Trophoblast cell (in vitro differentiated cells and primary cell): ENCODE data around the gene MNT.

Source experiments
- DNase-seq, 2 donors: peaks; one replicate each; pipeline ENCODE4 v3.0.0-alpha.2; 2016
- H2AFZ ChIP-seq: 2 replicates; pipeline ENCODE4 v1.6.1; 2013; ENCODE audit warnings: low read length, moderate library complexity, mild to moderate bottlenecking; ENCODE audit not compliant: insufficient read depth, poor library complexity
- H2AK5ac ChIP-seq: 2 replicates; pipeline ENCODE4 v1.6.1; 2013; ENCODE audit warnings: mild to moderate bottlenecking, low read length
- H2BK120ac ChIP-seq: 2 replicates; pipeline ENCODE4 v1.6.1; 2013; ENCODE audit warnings: low read length, mild to moderate bottlenecking, moderate library complexity; ENCODE audit not compliant: insufficient read depth, poor library complexity
- H2BK12ac ChIP-seq: 2 replicates; pipeline ENCODE4 v1.6.1; 2013; ENCODE audit warnings: mild to moderate bottlenecking, low read length, moderate library complexity
- H2BK5ac ChIP-seq: 2 replicates; pipeline ENCODE4 v1.6.1; 2013; ENCODE audit warnings: low read length, low read depth, moderate library complexity, mild to moderate bottlenecking; ENCODE audit not compliant: poor library complexity
- H3K14ac ChIP-seq: 2 replicates; pipeline ENCODE4 v1.6.1; 2013; ENCODE audit warnings: mild to moderate bottlenecking, low read length
- H3K18ac ChIP-seq: 2 replicates; pipeline ENCODE4 v1.6.1; 2013; ENCODE audit warnings: mild to moderate bottlenecking, low read length
- H3K23ac ChIP-seq: 2 replicates; pipeline ENCODE4 v1.6.1; 2013; ENCODE audit warnings: low read length
- H3K27ac ChIP-seq: 2 replicates; pipeline ENCODE4 v1.5.1; 2013; ENCODE audit warnings: low read depth, mild to moderate bottlenecking, inconsistent platforms, low read length, moderate library complexity
- H3K27me3 ChIP-seq: 2 replicates; pipeline ENCODE4 v1.6.1; 2013; ENCODE audit warnings: inconsistent platforms, mild to moderate bottlenecking, low read length, moderate library complexity; ENCODE audit not compliant: insufficient read depth
- H3K36me3 ChIP-seq, 2 experiments: 1 replicate in 1 of 2; 2 replicates in 1 of 2; pipeline ENCODE4 v1.6.1; 2013; ENCODE audit warnings: low read length in 2 of 2, mild to moderate bottlenecking in 2 of 2, moderate library complexity in 1 of 2; ENCODE audit not compliant: insufficient read depth in 2 of 2, control insufficient read depth in 1 of 2
- H3K4ac ChIP-seq: 2 replicates; pipeline ENCODE4 v1.6.1; 2013; ENCODE audit warnings: low read depth, mild to moderate bottlenecking, low read length, moderate library complexity
- H3K4me1 ChIP-seq, 2 experiments: 1 replicate in 1 of 2; 2 replicates in 1 of 2; pipeline ENCODE4 v1.6.1; 2013; ENCODE audit warnings: low read length in 2 of 2, mild to moderate bottlenecking in 2 of 2, moderate library complexity in 1 of 2; ENCODE audit not compliant: insufficient read depth in 2 of 2, control insufficient read depth in 1 of 2
- H3K4me2 ChIP-seq: 2 replicates; pipeline ENCODE4 v1.6.1; 2013; ENCODE audit warnings: inconsistent platforms, mild to moderate bottlenecking, low read length, moderate library complexity
- H3K4me3 ChIP-seq: 2 replicates; pipeline ENCODE4 v1.5.1; 2013; ENCODE audit warnings: mild to moderate bottlenecking, low read depth, low read length, inconsistent platforms
- H3K79me1 ChIP-seq: one replicate; pipeline ENCODE4 v1.6.1; 2013; ENCODE audit warnings: low read length
- H3K79me2 ChIP-seq: 2 replicates; pipeline ENCODE4 v1.6.1; 2013; ENCODE audit warnings: low read length, mild to moderate bottlenecking; ENCODE audit not compliant: control insufficient read depth, insufficient read depth, poor library complexity
- H3K9ac ChIP-seq: 2 replicates; pipeline ENCODE4 v1.6.1; 2013; ENCODE audit warnings: mild to moderate bottlenecking, low read length
- H3K9me3 ChIP-seq: 2 replicates; pipeline ENCODE4 v1.6.1; 2013; ENCODE audit warnings: low read depth, mild to moderate bottlenecking, control low read depth, inconsistent platforms, low read length; ENCODE audit not compliant: insufficient read depth
- H4K12ac ChIP-seq: 2 replicates; pipeline ENCODE4 v1.6.1; 2013; ENCODE audit warnings: low read depth, mild to moderate bottlenecking, low read length, moderate library complexity
- H4K8ac ChIP-seq: 2 replicates; pipeline ENCODE4 v1.6.1; 2013; ENCODE audit warnings: low read depth, mild to moderate bottlenecking, low read length, moderate library complexity
- H4K91ac ChIP-seq: one replicate; pipeline ENCODE4 v1.6.1; 2013; ENCODE audit warnings: low read depth, mild to moderate bottlenecking, low read length, moderate library complexity
- WGBS: extraction: QIAGEN DNeasy Blood & Tissue Kit; methylation state at CpG from one replicate; pipeline ENCODE4 v1.1.7; 2013; ENCODE audit warnings: missing lambda C conversion rate; ENCODE audit not compliant: insufficient read length, insufficient coverage; ENCODE audit errors: extremely low coverage; 5-methylcytosine and 5-hydroxymethylcytosine counted together

MNT gene

GRCh38 chr17:2423271-2423670 is 22.4 kb upstream of the MNT start:
- H3K4ac ChIP-seq = no peak overlapping the region
- H3K9ac ChIP-seq = no peak overlapping the region
- no peak overlapping the region for H2BK120ac ChIP-seq
- H3K4me3 ChIP-seq = no peak overlapping the region
- H3K27me3 ChIP-seq = no peaks in the 10 kb centered on the region
- no peak overlapping the region for H2BK5ac ChIP-seq
- no peak overlapping the region for H4K12ac ChIP-seq
- H3K4me1 ChIP-seq = no peaks in the 10 kb centered on the region
- no peak overlapping the region for H2AFZ ChIP-seq
- no peak overlapping the region for H3K14ac ChIP-seq
- no peak overlapping the region for H4K8ac ChIP-seq
- WGBS = no CpG with 5 or more reads among the region's 6 CpGs
- no peaks in the 10 kb centered on the region for H3K9me3 ChIP-seq
- H3K18ac ChIP-seq = no peak overlapping the region
- H2BK12ac ChIP-seq = no peak overlapping the region
- H4K91ac ChIP-seq = no peak overlapping the region
- peaks cover 23 to 24% of the 10 kb centered on the region in 2 experiments for H3K36me3 ChIP-seq
- no peaks in the 10 kb centered on the region for H3K79me1 ChIP-seq
- no peaks in the 10 kb centered on the region for H3K79me2 ChIP-seq
- H2AK5ac ChIP-seq = no peak overlapping the region
- no peak overlapping the region for H3K27ac ChIP-seq
- no peak for DNase-seq
- H3K4me2 ChIP-seq = no peak overlapping the region
- H3K23ac ChIP-seq = no peak overlapping the region

GRCh38 chr17:2421315-2422147 is 20.7 kb upstream of the MNT start:
- Histone ChIP-seq H2AK5ac (no peak overlapping the region), H3K36me3 (peaks cover 22 to 27% of the 10 kb centered on the region in 2 experiments), H3K9ac (no peak overlapping the region), H4K8ac (no peak overlapping the region), H3K4me2 (no peak overlapping the region), H2BK12ac (no peak overlapping the region), H3K23ac (no peak overlapping the region), H3K4ac (no peak overlapping the region), H2AFZ (no peak overlapping the region), H3K79me2 (no peaks in the 10 kb centered on the region), H2BK120ac (no peak overlapping the region), H3K18ac (no peak overlapping the region), H3K14ac (no peak overlapping the region), H4K12ac (no peak overlapping the region), H3K27ac (no peak overlapping the region), H3K4me3 (no peak overlapping the region), H3K79me1 (no peaks in the 10 kb centered on the region), H4K91ac (no peak overlapping the region), H2BK5ac (no peak overlapping the region), H3K9me3 (no peaks in the 10 kb centered on the region), H3K4me1 (no peaks in the 10 kb centered on the region), H3K27me3 (no peaks in the 10 kb centered on the region)
- DNase-seq = peak in 1 of 2 donors; percentile 62
- WGBS = no CpG with 5 or more reads among the region's 27 CpGs

GRCh38 chr17:2420176-2420575 is 19.3 kb upstream of the MNT start:
- Histone ChIP-seq H3K4me3 (no peak overlapping the region), H3K23ac (no peak overlapping the region), H2BK12ac (no peak overlapping the region), H3K79me2 (no peaks in the 10 kb centered on the region), H4K12ac (no peak overlapping the region), H2AFZ (no peak overlapping the region), H4K91ac (no peak overlapping the region), H3K79me1 (no peaks in the 10 kb centered on the region), H3K36me3 (peaks cover 24 to 28% of the 10 kb centered on the region in 2 experiments), H3K9me3 (no peaks in the 10 kb centered on the region), H3K18ac (no peak overlapping the region), H3K9ac (no peak overlapping the region), H3K4me1 (no peaks in the 10 kb centered on the region), H3K4me2 (no peak overlapping the region), H3K27me3 (no peaks in the 10 kb centered on the region), H2BK5ac (no peak overlapping the region), H2AK5ac (no peak overlapping the region), H3K27ac (no peak overlapping the region), H2BK120ac (no peak overlapping the region), H3K4ac (no peak overlapping the region), H3K14ac (no peak overlapping the region), H4K8ac (no peak overlapping the region)
- no peak for DNase-seq
- WGBS = no CpG with 5 or more reads among the region's 12 CpGs

GRCh38 chr17:2419486-2419885 is 18.6 kb upstream of the MNT start:
- Histone ChIP-seq H3K79me1 (no peaks in the 10 kb centered on the region), H2AK5ac (no peak overlapping the region), H4K8ac (no peak overlapping the region), H2BK120ac (no peak overlapping the region), H3K23ac (no peak overlapping the region), H3K9ac (no peak overlapping the region), H3K27ac (no peak overlapping the region), H3K4me3 (no peak overlapping the region), H4K12ac (no peak overlapping the region), H3K27me3 (no peaks in the 10 kb centered on the region), H3K14ac (no peak overlapping the region), H2BK5ac (no peak overlapping the region), H3K79me2 (no peaks in the 10 kb centered on the region), H2BK12ac (no peak overlapping the region), H3K4me1 (no peaks in the 10 kb centered on the region), H3K4ac (no peak overlapping the region), H3K36me3 (peaks cover 31 to 33% of the 10 kb centered on the region in 2 experiments), H4K91ac (no peak overlapping the region), H3K18ac (no peak overlapping the region), H3K4me2 (no peak overlapping the region), H3K9me3 (no peaks in the 10 kb centered on the region), H2AFZ (no peak overlapping the region)
- WGBS = no CpG with 5 or more reads among the region's 6 CpGs
- no peak for DNase-seq
